ENCODE measurements around the gene OR10H2. TPM values are rescaled to one million over a fixed set of nuclear protein-coding genes. Genes with fewer than 3 reads are reported as not detected.

OR10H2 gene
- polyA plus RNA-seq, 1 donor from 2014 or later = not detected

- Histone ChIP-seq H3K9me3 (ENCODE audit: low read length) (peaks cover 7% of the 10 kb centered on the region), H3K9me2 (ENCODE audit: insufficient read depth, low read length) (no peaks in the 10 kb centered on the region), H3K4me2 (ENCODE audit: low read length) (no peak overlapping the region), H3F3A (ENCODE audit: insufficient read depth, low read length, poor library complexity, severe bottlenecking) (no peaks in the 10 kb centered on the region), H2AFZ (ENCODE audit: low read depth, low read length) (no peak overlapping the region), H3K36me3 (ENCODE audit: insufficient read depth, low read length) (no peaks in the 10 kb centered on the region), H3K79me2 (replicated peaks; ENCODE audit: insufficient read depth, low read length) (no peaks in the 10 kb centered on the region), H3K4me3 (ENCODE audit: low read length) (no peak overlapping the region), H3K27me3 (ENCODE audit: insufficient read depth, low read depth, low read length) (no peaks in the 10 kb centered on the region), H3K9ac (ENCODE audit: low read length) (no peak overlapping the region), H4K20me1 (ENCODE audit: insufficient read depth) (no peaks in the 10 kb centered on the region), H3K27ac (ENCODE audit: low read length) (no peak overlapping the region)
- TF ChIP-seq EZH2 (IDR thresholded peaks at IDR 0.05; ENCODE audit: borderline replicate concordance, insufficient read depth, low read length, poor library complexity, severe bottlenecking) = no peak
- TF ChIP-seq RAD21 (conservative IDR thresholded peaks at IDR 0.05) = no peak
- TF ChIP-seq TAF1 (IDR thresholded peaks at IDR 0.05; ENCODE audit: low read depth) = no peak
- no peak for TF ChIP-seq POLR2AphosphoS5 (IDR thresholded peaks at IDR 0.05)
- TF ChIP-seq EP300 (conservative IDR thresholded peaks at IDR 0.05; ENCODE audit: poor library complexity, severe bottlenecking) = no peak
- no peak for TF ChIP-seq MXI1 (conservative IDR thresholded peaks at IDR 0.05; ENCODE audit: poor library complexity, severe bottlenecking)
- no peak for TF ChIP-seq REST (IDR thresholded peaks at IDR 0.05; ENCODE audit: borderline replicate concordance)
- no peak for TF ChIP-seq SMC3 (conservative IDR thresholded peaks at IDR 0.05; ENCODE audit: poor library complexity)
These were observed 48.4 kb downstream of the OR10H2 start for GRCh38 chr19:15776264-15776663.

- no peak overlapping the region for H3K4me2 ChIP-seq (ENCODE audit: low read length)
- H2AFZ ChIP-seq (ENCODE audit: low read depth, low read length) = no peak overlapping the region
- H3K27ac ChIP-seq (ENCODE audit: low read length) = no peak overlapping the region
- H3K36me3 ChIP-seq (ENCODE audit: insufficient read depth, low read length) = no peaks in the 10 kb centered on the region
- no peak overlapping the region for H3K4me3 ChIP-seq (ENCODE audit: low read length)
- TF ChIP-seq EZH2 (IDR thresholded peaks at IDR 0.05; ENCODE audit: borderline replicate concordance, insufficient read depth, low read length, poor library complexity, severe bottlenecking) (no peak), TAF1 (IDR thresholded peaks at IDR 0.05; ENCODE audit: low read depth) (no peak), POLR2AphosphoS5 (IDR thresholded peaks at IDR 0.05) (no peak), RAD21 (conservative IDR thresholded peaks at IDR 0.05) (no peak), EP300 (conservative IDR thresholded peaks at IDR 0.05; ENCODE audit: poor library complexity, severe bottlenecking) (no peak), MXI1 (conservative IDR thresholded peaks at IDR 0.05; ENCODE audit: poor library complexity, severe bottlenecking) (no peak), REST (IDR thresholded peaks at IDR 0.05; ENCODE audit: borderline replicate concordance) (no peak), SMC3 (conservative IDR thresholded peaks at IDR 0.05; ENCODE audit: poor library complexity) (no peak), CTCF (IDR thresholded peaks at IDR 0.05; ENCODE audit: poor library complexity, severe bottlenecking) (no peak)
- H3K79me2 ChIP-seq (replicated peaks; ENCODE audit: insufficient read depth, low read length) = no peaks in the 10 kb centered on the region
- H3K27me3 ChIP-seq (ENCODE audit: insufficient read depth, low read depth, low read length) = no peaks in the 10 kb centered on the region
- H3K9me2 ChIP-seq (ENCODE audit: insufficient read depth, low read length) = no peaks in the 10 kb centered on the region
- no peak overlapping the region for H3K9ac ChIP-seq (ENCODE audit: low read length)
- H3F3A ChIP-seq (ENCODE audit: insufficient read depth, low read length, poor library complexity, severe bottlenecking) = no peaks in the 10 kb centered on the region
- peaks cover 10% of the 10 kb centered on the region for H3K9me3 ChIP-seq (ENCODE audit: low read length)
- no peaks in the 10 kb centered on the region for H4K20me1 ChIP-seq (ENCODE audit: insufficient read depth)
These were observed 49.5 kb downstream of the OR10H2 start for GRCh38 chr19:15776991-15777970.

Measured in neural cell (in vitro differentiated cells).